Middle frontal gyrus (tissue), 1 donor: ENCODE data around the gene LHX4.

Source experiments
- DNase-seq: peaks from one replicate; pipeline ENCODE4 v3.0.0-alpha.2; 2015; ENCODE audit warnings: low spot score; ENCODE audit errors: extremely low spot score

LHX4 gene

DNA sequence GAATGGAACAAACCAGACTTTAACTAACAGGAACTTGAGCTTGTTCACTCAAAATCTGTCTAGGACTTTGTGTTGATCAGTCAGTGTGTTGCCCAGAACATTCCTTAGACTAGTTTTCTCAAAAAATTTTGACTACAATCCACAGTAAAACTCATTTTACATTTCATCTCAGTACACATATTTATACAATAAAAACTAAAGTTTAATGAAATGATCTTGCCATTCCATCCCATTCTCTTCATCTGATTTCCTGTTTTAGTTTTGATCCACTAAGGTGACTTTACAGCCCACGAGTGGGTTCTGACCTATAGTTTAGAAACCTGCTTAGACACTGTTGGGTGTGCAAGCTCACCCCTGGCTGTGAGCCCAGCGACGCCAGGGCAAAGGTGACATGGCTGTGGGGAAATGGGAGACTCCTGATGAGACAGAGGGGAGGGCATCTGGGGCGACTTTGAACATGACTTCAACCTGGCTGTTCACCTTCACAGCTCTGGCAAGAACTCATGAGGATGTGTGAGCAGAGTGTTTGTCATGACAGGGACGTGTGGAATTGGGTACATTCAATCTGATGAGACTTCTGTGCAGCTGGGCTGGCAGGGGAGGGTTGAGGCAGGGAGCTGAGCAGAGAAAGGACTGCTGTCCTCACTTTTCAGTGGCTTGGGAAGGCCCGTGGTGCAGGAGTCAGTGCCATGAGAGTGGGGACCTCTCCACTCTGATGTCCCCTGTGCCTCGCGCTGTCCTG, 40.6 kb downstream of the LHX4 start:
- DNase-seq, result no peak

DNA sequence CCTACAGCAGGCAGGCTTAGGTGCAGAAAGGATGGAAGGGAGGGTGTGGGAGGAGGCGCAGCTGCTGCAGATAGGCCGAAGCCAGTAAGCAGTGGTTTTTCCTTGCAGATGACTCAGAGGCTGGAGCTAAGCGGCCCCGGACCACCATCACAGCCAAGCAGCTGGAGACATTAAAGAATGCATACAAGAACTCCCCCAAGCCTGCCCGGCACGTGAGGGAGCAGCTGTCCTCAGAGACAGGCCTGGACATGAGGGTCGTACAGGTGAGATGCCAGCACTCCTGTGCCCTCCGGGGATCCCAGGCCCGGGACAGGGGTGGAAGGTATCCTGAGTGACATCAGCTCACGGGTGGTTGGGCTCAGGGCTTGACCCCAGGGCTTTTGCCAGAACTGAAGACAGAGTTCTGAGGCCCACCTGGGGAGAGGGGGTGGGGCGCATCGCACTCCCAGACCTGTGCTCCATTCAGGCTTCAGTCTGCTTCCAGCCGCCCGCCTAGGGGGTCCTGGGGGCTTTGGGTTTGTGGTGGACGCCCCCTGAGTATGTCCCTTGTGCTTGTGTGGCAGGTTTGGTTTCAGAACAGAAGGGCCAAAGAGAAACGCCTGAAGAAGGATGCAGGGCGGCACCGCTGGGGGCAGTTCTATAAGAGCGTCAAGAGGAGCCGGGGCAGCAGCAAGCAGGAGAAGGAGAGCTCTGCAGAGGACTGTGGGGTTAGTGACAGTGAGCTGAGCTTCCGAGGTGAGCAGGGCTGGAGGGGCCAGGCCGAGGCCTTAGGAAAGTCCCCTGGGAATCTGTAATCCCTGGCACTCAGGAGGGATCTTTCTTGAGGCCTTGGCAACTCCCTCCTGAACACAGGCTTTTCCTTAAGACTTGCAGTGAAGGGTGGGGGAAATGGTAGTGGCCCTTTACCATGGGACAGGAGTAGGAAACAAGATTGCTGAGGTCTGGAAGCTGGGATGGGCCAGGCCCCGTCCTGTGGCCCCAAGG, 41.5 kb downstream of the LHX4 start:
- no peak for DNase-seq

DNA sequence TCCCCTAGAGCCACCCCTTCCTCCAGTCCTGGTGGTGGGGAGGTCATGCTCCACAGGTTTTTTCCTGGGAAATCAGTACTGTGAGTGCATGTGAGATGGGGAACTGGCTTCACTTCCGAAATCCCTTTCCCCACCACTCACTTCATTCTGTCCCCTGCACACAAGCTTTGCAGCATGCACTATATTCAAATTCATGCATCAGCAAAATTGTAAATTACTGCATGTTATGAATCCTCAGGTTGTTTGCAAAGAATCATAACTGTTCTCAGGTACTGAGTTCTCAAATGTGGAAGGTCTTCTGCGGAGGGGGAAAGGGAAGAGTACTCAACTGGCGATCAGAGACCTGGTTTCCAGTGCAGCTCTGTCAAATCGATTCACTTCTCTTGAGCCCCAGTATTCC, 42.3 kb downstream of the LHX4 start:
- DNase-seq, result no peak

DNA sequence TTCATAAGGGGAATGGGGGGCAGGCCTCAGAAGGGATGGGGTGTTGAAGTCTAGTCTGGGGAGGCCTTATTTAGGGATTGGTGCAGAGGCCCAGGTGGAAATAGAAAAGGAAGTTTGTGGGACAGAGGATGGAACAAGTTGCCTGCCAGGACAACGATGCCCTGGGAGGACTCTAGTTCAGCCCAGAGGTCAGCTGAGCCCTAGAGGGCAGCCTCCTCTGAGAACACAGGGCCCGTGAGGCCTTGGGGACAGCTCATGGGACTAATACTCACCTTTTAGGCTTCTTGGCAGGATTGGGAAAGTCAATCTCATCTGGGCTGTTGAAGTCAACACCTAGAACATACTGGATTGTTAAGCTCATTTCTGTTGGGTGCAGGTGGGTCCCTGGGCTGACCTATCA, 43.0 kb downstream of the LHX4 start:
- DNase-seq, result no peak

DNA sequence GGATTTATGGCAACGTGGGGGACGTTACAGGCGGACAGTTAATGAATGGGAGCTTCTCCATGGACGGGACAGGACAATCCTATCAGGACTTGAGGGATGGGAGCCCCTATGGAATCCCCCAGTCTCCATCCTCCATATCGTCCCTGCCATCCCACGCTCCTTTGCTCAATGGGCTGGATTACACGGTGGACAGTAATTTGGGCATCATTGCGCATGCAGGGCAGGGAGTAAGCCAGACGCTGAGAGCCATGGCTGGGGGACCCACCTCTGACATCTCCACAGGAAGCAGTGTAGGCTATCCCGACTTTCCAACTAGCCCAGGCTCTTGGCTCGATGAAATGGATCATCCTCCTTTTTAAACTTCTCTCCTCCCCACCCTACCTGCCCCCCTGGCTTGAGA, 44.2 kb downstream of the LHX4 start:
- DNase-seq, result no peak

DNA sequence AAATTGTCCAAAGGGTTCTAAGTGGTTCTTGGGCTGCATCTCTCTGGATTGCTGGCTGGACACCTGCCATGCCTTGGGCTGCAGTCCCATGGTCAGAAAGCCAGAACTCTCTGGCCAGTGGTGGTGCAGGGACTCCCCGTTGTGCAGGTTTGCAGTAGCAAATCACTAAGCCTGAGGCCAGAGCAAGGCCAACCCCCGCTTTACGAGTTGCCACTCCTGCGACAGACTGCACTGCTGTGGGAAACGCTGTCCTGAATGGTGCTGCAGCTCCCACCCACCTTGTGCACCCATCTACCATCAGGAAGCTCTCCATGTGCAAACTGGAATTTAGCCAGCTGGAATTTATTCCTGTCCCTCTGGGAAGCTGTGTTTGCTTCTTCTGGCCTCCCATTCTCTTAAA, 45.7 kb downstream of the LHX4 start:
- DNase-seq, result no peak

DNA sequence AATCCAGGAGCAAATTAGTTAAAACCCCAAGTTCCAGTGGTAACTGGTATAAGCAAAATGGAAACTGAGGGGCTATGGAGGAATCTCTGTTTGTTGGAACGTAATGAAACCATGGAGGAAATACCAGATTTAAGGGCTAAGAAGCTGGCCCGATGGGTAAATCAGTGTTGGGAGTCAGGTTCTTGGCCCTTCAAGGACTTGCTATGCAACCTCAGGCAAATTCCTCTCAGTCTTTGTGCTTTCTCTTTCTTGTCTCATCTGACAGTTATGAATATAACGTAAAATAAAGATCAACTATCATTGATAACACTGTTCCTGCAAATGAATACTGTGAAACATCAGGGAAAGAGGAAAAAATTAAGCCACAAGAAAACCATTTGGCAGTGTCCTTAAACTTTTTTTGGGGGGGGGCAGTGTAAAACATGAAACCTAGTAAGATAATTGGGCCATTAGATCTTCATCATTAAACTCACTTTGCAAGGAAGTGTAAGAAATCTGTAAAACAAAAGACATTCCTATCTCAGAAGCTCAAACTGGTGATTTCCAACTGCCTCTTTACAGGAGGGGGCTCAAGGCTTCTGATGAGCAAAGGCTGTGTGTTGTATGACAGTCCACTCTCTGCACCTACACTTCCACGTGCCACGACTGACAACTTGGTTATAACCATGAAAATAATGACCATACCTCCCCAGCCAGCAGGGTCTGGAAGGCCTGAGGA, 47.6 kb downstream of the LHX4 start:
- DNase-seq, result no peak

DNA sequence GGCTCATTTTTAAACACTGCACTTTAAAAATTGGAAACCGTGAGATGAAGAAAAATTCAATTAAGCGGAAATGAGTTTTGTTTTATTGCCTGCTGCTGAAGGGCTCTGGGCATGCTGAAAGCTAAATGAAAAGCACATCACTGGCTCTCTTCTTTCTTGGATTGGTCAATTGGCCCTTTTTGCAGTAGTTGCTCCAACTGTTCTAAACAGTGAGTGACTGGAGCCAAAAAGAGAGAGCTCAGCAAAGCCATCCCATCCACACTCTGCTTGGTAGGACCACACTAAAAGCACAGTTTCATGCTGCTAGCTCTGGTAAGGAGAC, 48.1 kb downstream of the LHX4 start:
- no peak for DNase-seq

DNA sequence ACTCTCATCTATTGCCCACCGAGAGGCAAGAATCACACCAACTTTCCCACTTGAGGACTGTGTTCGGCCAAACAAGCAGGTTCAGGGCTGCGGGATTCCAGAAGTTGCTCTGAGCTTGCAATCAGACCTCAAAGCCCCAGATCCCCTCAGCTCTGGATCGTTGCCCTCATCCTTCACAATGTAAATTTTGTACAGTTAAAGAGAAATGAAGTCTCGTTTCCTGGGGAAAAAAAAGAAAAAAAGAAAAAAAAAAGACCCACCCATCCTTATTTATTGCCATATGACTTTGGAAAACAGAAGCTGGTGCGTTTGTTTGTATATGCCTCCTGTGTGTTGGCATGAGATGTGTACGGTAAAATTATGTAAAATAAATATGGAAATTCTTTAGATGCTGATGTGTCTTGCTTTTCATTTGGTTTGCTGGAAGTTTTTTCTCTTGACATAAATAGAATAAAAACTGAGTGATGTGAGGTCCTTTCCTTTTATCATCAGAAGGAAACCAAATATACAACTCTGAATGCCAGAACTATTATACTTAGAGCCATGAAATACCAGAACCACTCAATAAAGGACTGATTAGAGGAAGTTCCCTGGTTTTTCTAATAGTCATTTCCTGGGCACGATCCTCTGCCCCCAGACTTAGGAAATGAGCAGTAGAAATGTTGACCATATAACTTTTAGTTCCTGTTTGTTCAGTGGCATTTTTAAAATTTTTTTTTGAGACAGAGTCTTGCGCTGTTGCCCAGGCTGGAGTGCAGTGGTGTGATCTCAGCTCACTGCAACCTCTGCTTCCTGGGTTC, 48.7 kb downstream of the LHX4 start:
- DNase-seq, result no peak

DNA sequence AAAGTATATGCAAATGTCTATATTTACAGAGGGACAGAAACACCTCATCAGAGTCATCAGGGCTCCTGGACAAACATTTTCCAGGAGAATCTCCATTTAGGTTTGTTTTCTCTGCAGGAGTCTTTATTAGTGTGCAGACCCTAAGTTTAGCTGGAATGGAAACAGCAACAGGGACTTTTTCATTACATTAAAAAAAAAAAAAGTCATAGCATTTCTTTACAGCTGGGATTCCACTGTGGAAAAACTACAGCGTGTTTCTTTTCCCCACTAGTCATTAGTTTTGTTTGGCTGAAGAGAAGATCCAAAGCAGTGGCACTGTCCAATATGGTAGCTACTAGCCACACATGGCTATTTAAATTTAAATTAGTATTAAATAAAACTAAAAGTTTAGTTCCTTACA, 49.6 kb downstream of the LHX4 start:
- DNase-seq, result no peak

DNA sequence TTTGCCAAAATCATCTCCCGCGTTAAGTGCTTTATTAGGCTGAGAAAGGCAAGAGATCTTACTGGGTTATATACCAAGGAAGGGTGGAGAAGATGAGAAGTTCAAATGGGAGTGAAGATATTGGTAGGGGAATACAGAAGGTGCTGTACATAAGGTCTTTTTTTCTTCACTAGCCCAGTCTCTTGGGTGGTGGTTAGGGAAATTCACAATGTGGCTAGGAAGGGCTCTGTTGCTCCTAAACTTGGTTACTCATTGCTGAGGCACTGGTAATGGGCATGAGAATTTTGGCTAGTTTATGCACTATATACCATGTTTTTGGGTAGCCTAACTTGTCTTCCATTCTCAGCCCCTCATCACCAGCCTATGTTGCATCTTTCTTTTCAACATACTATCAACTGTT, 50.6 kb downstream of the LHX4 start:
- DNase-seq, result no peak

DNA sequence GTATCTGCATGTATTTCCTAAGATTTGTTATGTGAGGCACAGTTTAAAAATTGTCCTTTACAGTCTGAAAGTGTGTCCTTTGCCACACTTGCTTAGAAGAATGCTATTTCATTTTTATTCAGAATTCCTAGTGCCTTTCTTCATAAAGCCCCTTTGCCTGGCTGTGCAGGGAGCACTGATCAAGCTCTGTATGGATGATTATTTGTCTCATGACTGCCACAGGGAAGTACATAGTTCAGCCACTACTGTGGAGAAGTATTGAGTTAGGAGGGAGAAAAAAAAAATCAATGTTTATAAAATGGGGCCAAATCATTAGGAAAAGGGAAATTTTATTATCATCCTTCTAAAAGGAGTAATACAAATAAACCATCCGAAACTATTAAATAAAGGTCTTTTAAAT, 51.4 kb downstream of the LHX4 start:
- DNase-seq, result no peak

DNA sequence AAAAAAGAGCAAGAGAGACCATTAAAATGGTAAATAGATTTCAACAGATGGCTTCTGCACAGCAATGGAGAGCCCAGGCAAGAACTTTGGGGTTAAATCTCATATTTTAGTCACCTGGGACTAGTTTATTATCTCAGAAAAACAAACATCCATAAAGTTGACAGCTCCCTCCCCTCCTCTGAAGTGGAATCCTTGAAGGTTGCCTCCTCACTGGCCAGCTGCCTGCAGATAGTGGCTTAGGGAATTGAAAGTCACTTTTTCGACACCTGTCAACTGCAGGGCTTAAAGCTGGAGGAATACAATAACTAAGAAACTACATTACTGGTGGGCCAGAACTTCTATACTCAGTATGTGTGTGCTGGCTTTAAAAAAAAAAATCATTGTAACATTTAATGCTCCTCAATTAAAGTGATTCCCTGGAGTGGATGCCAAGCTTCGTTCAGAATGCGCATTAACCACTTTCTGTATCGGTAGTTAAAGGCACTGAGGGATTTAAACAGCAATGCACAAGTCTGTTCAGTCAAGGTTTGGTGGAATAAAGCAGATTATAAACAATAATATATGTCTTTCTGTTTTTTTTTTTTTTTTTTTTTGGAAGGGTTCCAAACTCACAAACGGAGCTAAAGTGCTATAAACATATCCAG, 52.5 kb downstream of the LHX4 start:
- no peak for DNase-seq

DNA sequence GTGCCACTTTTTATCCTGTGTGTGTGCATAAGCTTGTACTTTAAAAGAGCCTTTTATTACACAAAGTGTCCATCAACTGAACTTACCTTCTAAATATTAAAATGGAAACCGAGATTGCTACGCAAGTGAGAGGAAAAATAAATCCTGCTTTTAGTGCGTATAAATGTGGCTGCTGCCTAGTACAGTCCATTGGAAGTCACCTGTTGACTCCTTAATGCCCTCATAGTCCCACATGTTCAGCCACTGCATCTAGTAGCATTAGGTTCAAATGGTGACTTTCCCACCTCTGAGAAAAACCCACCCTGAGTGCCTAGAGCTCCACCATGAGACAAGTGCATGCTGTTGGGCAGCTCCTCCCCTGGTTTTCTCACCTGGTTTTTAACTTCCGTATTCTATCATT, 53.0 kb downstream of the LHX4 start:
- no peak for DNase-seq

DNA sequence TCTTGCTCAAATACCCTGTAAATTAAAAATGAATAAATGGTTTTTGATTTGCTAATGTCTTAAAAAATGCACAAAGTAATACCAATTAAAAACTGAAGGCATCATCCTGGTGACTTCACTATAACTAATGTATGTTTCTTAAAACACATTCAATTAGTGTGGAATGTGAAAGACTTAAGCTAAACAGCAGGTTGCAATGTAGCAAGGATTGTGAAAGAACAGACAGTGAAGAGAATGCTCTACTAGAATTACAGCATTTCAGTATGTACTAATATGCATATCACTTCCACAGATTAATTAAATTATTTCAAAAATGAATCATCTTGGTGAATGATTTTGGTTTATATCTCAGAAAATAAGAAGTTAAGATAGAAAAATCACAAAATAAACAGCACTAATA, 56.4 kb downstream of the LHX4 start:
- no peak for DNase-seq

DNA sequence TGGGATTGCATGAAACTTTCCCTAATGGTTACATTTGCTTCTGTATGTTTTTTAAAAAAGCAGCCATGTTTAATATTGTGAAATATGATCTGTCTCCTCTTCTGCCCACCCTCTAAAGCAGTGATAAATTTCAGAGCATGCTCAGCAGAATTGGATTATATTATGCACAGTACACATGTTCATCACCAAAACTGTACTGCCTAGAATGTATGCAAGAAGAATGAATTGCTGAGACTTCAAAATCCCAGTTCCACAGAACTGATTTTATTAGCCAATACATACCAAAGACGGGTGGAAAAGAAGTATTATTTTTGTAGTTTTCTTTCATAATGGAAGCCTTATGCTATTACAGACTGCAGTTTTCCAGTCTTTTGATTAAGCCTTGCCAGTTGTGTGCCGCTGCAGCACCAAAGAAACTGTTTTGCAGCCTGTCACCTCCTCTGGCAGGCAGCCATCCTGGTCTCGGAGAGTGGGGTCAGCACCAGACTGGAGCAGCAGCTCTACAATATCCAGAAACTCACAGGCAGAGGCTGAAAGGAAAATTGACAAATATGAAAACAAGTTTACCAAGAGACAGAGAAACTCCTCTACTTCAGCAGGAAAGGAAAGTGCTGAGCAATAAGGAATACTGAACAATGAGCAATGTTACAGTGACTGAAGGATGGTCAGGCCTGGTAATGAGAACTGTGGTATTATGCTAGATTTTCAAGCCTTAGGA, 58.1 kb downstream of the LHX4 start:
- DNase-seq, result no peak

DNA sequence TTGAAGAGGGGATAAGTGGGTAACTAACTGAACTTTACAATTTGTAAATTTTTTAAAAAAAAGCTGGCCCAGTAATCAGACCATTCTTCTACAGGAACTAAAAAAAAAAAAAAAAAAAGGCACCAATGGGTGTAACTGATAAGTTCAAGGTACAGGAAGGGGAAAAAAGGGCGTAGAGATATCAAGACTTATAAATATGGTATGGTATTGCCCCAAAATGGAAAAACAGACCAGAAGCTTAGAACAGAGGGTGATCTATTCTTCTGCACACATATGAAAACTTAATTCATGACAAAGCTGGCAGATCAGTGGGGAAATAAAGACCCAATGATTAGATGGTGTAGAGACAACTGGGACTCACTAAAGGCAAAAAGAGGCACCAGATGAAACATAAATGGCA, 58.9 kb downstream of the LHX4 start:
- DNase-seq, result no peak

DNA sequence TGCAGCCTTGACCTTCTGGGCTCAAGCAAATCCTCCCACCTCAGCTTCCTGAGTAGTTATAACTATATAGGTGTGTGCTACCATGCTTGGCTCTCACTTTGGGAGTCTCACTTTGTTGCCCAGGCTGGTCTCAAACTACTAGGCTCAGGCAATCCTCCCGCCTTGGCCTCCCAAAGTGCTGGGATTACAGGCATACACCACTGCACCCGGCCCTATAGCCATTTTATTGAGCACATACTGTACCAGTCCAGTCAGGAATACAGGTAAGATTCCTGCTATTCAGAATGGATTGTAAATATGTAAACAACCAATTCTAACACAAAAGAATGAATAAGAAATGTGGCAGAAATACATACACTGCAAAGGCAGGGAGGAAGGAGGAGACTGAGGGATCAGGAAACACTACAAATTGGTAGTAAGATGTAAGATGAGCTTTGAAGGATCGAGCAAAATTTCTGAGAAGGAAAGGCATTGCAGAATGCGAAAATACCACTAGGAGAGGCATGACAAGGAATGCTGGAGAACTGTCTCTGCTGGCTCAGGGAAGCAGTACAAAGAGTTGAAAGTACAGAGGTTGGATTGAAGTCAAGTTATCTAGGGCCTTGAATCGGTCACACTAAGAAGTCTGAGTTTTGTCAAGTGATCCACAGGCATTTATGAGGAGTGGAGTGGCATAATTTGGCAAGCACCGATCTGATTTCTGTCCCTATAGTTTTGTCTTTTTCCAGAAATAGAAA, 60.4 kb downstream of the LHX4 start:
- DNase-seq, result no peak

DNA sequence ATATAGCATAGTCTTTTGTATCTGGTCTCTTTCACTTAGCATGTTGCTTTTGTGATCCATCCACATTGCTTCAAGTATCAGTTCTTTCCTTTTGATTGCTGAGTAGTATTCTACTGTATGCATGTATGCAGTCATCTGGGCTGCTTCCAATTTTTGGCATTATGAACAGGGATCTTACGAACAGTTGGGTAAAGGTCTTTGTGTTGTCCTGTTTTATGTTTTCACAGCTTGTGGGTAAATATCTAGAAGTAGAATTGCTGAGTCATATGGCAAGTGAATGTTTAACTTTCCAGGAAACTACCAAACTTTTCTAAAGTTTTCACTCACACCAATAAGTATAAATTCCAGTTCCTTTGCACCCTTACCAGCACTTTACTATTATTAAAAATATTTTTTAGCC, 60.9 kb downstream of the LHX4 start:
- no peak for DNase-seq

DNA sequence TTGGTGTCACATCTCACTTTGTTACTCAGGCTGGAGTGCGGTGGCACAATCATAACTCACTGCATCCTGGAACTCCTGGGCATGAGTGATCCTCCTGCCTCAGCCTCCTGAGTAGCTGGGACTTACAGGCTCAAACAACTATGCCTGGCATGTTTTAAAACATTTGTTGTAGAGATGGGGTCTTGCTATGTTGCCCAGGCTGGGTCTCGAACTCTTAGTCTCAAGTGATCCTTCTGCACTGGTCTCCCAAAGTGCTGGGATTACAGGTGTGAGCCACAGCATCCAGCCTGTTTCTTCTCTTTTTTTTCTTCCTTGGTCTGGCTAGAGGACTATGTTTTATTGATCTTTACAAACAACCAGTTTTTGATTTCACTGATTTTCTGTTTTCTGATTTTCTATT, 64.6 kb downstream of the LHX4 start:
- no peak for DNase-seq
